Mesendoderm (in vitro differentiated cells): ENCODE measurements around the gene TAAR8.

Experiments
- DNase-seq: peaks from one replicate; pipeline ENCODE4 v3.0.0; 2013
- H2AK5ac ChIP-seq: 2 replicates; pipeline ENCODE4 v1.6.1; 2013; ENCODE audit warnings: low read length, inconsistent platforms
- H2BK120ac ChIP-seq: 2 replicates; pipeline ENCODE4 v1.6.1; 2013; ENCODE audit warnings: low read depth, mild to moderate bottlenecking, low read length, moderate library complexity, mixed read lengths
- H2BK15ac ChIP-seq: replicated peaks from 2 replicates; pipeline ENCODE4 v1.6.1; 2013; ENCODE audit warnings: low read depth, mild to moderate bottlenecking, moderate library complexity
- H2BK5ac ChIP-seq: 2 replicates; pipeline ENCODE4 v1.6.1; 2013; ENCODE audit warnings: low read length, inconsistent platforms
- H3K18ac ChIP-seq: 2 replicates; pipeline ENCODE4 v1.6.1; 2013; ENCODE audit warnings: mild to moderate bottlenecking, low read length, mixed read lengths
- H3K23ac ChIP-seq: one replicate; pipeline ENCODE4 v1.6.1; 2013; ENCODE audit warnings: low read length
- H3K27ac ChIP-seq: 2 replicates; pipeline ENCODE4 v1.5.1; 2013; ENCODE audit warnings: low read depth, mild to moderate bottlenecking, inconsistent platforms, low read length, moderate library complexity
- H3K27me3 ChIP-seq: 2 replicates; pipeline ENCODE4 v1.6.1; 2013; ENCODE audit warnings: low read length, control low read depth, mild to moderate bottlenecking, inconsistent platforms; ENCODE audit not compliant: insufficient read depth, poor library complexity
- H3K36me3 ChIP-seq: 2 replicates; pipeline ENCODE4 v1.6.1; 2013; ENCODE audit warnings: low read length, inconsistent platforms; ENCODE audit not compliant: control insufficient read depth, insufficient read depth
- H3K4ac ChIP-seq: one replicate; pipeline ENCODE4 v1.6.1; 2013; ENCODE audit warnings: low read depth, mild to moderate bottlenecking, low read length, moderate library complexity
- H3K4me1 ChIP-seq: 2 replicates; pipeline ENCODE4 v1.6.1; 2013; ENCODE audit warnings: low read depth, low read length, inconsistent platforms; ENCODE audit not compliant: control insufficient read depth
- H3K4me2 ChIP-seq: 2 replicates; pipeline ENCODE4 v1.6.1; 2013; ENCODE audit warnings: low read length
- H3K4me3 ChIP-seq: 2 replicates; pipeline ENCODE4 v1.5.1; 2013; ENCODE audit warnings: mild to moderate bottlenecking, low read length
- H3K56ac ChIP-seq: one replicate; pipeline ENCODE4 v1.6.1; 2013; ENCODE audit warnings: low read length
- H3K79me1 ChIP-seq: 2 replicates; pipeline ENCODE4 v1.6.1; 2013; ENCODE audit warnings: low read length, inconsistent platforms
- H3K79me2 ChIP-seq: 2 replicates; pipeline ENCODE4 v1.6.1; 2013; ENCODE audit warnings: mild to moderate bottlenecking, low read length; ENCODE audit not compliant: control insufficient read depth, insufficient read depth
- H3K9ac ChIP-seq: 2 replicates; pipeline ENCODE4 v1.6.1; 2013; ENCODE audit warnings: low read length, inconsistent platforms
- H4K5ac ChIP-seq: one replicate; pipeline ENCODE4 v1.6.1; 2013; ENCODE audit warnings: low read length
- H4K8ac ChIP-seq: one replicate; pipeline ENCODE4 v1.6.1; 2013; ENCODE audit warnings: low read depth, mild to moderate bottlenecking, control low read depth, low read length, moderate library complexity
- WGBS: extraction: QIAGEN DNeasy Blood & Tissue Kit; methylation state at CpG from one replicate; pipeline ENCODE4 v1.1.7; 2013; ENCODE audit warnings: low lambda C conversion rate, missing lambda C conversion rate; ENCODE audit not compliant: insufficient coverage; ENCODE audit errors: extremely low coverage; 5-methylcytosine and 5-hydroxymethylcytosine counted together

Gene TAAR8

DNA sequence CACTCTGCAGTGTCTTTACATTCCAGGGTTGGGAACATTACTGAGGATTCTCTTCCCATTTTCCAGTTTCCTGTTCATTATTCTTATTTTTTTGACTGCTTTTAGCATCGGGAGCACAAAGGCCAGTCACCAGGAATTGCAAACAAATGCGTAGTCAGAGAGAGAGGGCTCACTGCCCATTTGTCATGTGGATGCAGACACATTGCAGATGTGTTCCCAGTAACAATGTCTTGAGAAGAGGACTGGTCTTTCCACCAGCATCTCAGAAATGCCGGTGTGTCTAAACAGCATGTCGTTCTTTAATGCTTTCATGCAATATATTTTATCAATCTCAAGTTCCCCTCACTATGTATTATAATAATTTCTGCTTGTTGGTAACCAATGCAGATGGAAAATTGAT lies 16.7 kb downstream of the TAAR8 start:
- Histone ChIP-seq H3K4me3 (no peak overlapping the region), H3K79me2 (no peaks in the 10 kb centered on the region), H3K79me1 (no peaks in the 10 kb centered on the region), H2BK120ac (no peak overlapping the region), H3K27ac (no peak overlapping the region), H3K18ac (no peak overlapping the region), H2BK15ac (no peak overlapping the region), H4K8ac (no peak overlapping the region), H2AK5ac (no peak overlapping the region), H3K4me2 (no peak overlapping the region), H3K56ac (no peak overlapping the region), H3K27me3 (no peaks in the 10 kb centered on the region), H3K9ac (no peak overlapping the region), H3K4ac (no peak overlapping the region), H3K36me3 (no peaks in the 10 kb centered on the region), H3K4me1 (no peaks in the 10 kb centered on the region), H3K23ac (no peak overlapping the region), H2BK5ac (no peak overlapping the region), H4K5ac (no peak overlapping the region)
- WGBS = no CpG with 5 or more reads among the region's 4 CpGs
- DNase-seq = peak; percentile 4

DNA sequence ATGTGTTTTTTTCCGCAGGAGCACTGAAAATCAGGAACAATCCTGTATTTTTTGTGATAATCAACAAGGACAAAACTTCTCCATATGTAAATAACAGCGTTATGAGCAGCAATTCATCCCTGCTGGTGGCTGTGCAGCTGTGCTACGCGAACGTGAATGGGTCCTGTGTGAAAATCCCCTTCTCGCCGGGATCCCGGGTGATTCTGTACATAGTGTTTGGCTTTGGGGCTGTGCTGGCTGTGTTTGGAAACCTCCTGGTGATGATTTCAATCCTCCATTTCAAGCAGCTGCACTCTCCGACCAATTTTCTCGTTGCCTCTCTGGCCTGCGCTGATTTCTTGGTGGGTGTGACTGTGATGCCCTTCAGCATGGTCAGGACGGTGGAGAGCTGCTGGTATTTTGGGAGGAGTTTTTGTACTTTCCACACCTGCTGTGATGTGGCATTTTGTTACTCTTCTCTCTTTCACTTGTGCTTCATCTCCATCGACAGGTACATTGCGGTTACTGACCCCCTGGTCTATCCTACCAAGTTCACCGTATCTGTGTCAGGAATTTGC lies 17.8 kb downstream of the TAAR8 start, which contains the start of gene TAAR6:
Gene TAAR6 (plus strand): TSS at position 102 of the 557 bp plus-strand sequence. CDS start 0 bp downstream, at position 102.
- H3K79me2 ChIP-seq = no peaks in the 10 kb centered on the region

DNA sequence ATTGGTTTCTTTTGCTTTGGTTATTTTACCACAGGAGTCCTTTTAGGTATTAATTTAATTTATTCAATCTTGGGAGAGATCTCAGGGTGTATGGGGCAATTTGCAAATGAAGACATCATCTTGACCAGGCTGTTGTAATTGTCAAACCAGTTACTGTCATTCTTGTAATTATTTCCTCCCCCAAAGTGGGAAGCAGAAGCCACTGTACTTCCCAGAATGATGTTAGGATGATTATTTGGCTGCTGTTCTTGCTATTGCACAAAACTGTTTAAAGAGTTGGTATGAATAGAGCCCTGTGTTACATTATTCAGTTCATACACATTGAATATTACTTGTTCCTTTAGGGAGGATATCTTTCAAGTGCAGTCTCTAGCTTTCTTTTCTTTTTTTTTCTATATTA lies 19.3 kb downstream of the TAAR8 start:
- Histone ChIP-seq H2BK120ac (no peak overlapping the region), H3K4ac (no peak overlapping the region), H3K4me2 (no peak overlapping the region), H3K36me3 (no peaks in the 10 kb centered on the region), H3K79me1 (no peaks in the 10 kb centered on the region), H3K23ac (no peak overlapping the region), H4K8ac (no peak overlapping the region), H3K4me3 (no peak overlapping the region), H3K79me2 (no peaks in the 10 kb centered on the region), H3K4me1 (no peaks in the 10 kb centered on the region), H2BK5ac (no peak overlapping the region), H3K27me3 (no peaks in the 10 kb centered on the region), H3K9ac (no peak overlapping the region), H2BK15ac (no peak overlapping the region), H2AK5ac (no peak overlapping the region), H3K18ac (no peak overlapping the region), H3K27ac (no peak overlapping the region), H4K5ac (no peak overlapping the region), H3K56ac (no peak overlapping the region)
- no peak for DNase-seq

More for the DNA sequence above, 17.8 kb downstream of the TAAR8 start, which contains the start of gene TAAR6:
- Histone ChIP-seq H3K4me2 (no peak within 1 kb of the TSS), H3K27me3 (no peaks in the 10 kb centered on the region), H3K4me3 (no peak within 1 kb of the TSS), H3K56ac (no peak within 1 kb of the TSS), H3K9ac (no peak within 1 kb of the TSS), H4K5ac (no peak within 1 kb of the TSS), H3K27ac (no peak within 1 kb of the TSS), H2BK120ac (no peak within 1 kb of the TSS), H3K79me1 (no peaks in the 10 kb centered on the region), H2AK5ac (no peak within 1 kb of the TSS), H3K23ac (no peak within 1 kb of the TSS), H2BK15ac (no peak within 1 kb of the TSS), H3K4me1 (no peaks in the 10 kb centered on the region), H3K36me3 (no peaks in the 10 kb centered on the region), H3K18ac (no peak within 1 kb of the TSS), H4K8ac (no peak within 1 kb of the TSS), H3K4ac (no peak within 1 kb of the TSS), H2BK5ac (no peak within 1 kb of the TSS)
- no peak for DNase-seq
- no CpG with 5 or more reads among the region's 15 CpGs for WGBS

DNA sequence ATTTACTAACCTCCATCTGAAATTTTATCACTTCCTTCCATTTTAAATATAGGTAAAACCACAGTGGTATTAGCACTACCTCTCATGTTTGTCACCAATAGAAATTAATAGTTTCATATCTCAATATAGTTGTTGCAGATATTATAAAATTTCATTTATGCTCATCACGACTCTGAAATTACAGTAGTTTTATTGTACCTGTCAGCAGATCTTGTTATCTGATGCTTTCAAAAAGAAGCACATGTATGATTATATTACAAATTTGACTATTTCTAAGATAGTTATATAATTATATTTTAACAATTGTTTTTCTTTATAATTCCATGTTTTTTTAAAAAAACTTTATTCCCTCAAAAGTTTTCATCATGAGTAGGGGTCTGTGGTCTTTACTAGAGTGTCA lies 32.2 kb downstream of the TAAR8 start:
- Histone ChIP-seq H3K4me2 (no peak overlapping the region), H3K27ac (no peak overlapping the region), H3K23ac (no peak overlapping the region), H3K79me2 (no peaks in the 10 kb centered on the region), H3K36me3 (no peaks in the 10 kb centered on the region), H3K9ac (no peak overlapping the region), H2AK5ac (no peak overlapping the region), H2BK120ac (no peak overlapping the region), H2BK15ac (no peak overlapping the region), H3K18ac (no peak overlapping the region), H3K4ac (no peak overlapping the region), H3K56ac (no peak overlapping the region), H3K27me3 (no peaks in the 10 kb centered on the region), H4K8ac (no peak overlapping the region), H4K5ac (no peak overlapping the region), H3K4me3 (no peak overlapping the region), H3K79me1 (no peaks in the 10 kb centered on the region), H2BK5ac (no peak overlapping the region), H3K4me1 (no peaks in the 10 kb centered on the region)
- WGBS = no CpG with 5 or more reads among the region's 1 CpG
- no peak for DNase-seq

DNA sequence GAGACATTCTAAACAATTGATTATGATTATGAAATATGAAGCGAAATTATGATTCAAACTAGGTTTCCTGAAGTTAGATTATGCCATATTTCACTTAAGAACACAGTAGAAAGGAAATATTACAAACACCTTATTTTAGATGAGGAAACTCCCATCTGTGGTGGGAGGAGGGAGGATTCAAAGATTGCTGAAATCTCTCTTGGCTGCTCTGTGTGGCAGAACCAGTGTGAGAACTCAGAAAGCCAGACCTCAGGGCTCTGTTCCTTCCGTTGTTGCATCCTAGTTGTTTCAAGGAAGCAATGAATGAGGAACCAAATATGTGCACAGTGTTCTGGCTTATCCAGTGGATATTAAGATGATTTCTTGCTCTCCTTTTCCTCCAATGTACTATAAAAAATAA lies 35.0 kb downstream of the TAAR8 start:
- H3K18ac ChIP-seq = no peak overlapping the region
- no peaks in the 10 kb centered on the region for H3K36me3 ChIP-seq
- no peak overlapping the region for H3K4me3 ChIP-seq
- no peak overlapping the region for H3K27ac ChIP-seq
- no peaks in the 10 kb centered on the region for H3K4me1 ChIP-seq
- no peak overlapping the region for H3K56ac ChIP-seq
- H3K9ac ChIP-seq = no peak overlapping the region
- no peak for DNase-seq
- no peaks in the 10 kb centered on the region for H3K27me3 ChIP-seq
- H3K23ac ChIP-seq = no peak overlapping the region
- H3K4ac ChIP-seq = no peak overlapping the region
- H2BK120ac ChIP-seq = no peak overlapping the region
- no CpG with 5 or more reads among the region's 2 CpGs for WGBS
- H2BK5ac ChIP-seq = no peak overlapping the region
- H3K4me2 ChIP-seq = no peak overlapping the region
- no peak overlapping the region for H2BK15ac ChIP-seq
- H3K79me1 ChIP-seq = no peaks in the 10 kb centered on the region
- H3K79me2 ChIP-seq = no peaks in the 10 kb centered on the region
- H4K5ac ChIP-seq = no peak overlapping the region
- H2AK5ac ChIP-seq = no peak overlapping the region
- H4K8ac ChIP-seq = no peak overlapping the region

DNA sequence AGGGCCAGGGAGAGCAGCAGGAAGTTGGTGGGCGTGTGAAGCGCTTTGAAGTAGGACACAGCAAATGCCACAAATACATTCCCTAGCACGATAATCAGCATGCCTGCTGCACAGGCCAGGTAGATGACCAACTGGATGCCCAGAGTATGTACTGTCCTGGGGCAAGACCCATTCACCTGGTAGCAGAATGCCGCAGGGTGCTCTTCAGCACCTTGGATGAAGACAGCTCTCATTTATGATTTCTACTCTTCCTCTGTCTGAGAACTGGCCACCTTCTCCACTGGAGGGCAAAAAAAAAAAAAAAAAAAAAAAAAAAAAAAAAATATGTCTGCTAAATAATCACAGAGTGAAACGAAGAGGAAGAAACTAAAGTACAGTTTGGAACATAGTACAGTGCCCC lies 37.0 kb downstream of the TAAR8 start, which contains the start of gene TAAR5:
Gene TAAR5 (minus strand): TSS at position 288 of the 400 bp plus-strand sequence. CDS start 55 bp downstream, at position 233.
- no peak within 1 kb of the TSS for H3K23ac ChIP-seq
- no CpG with 5 or more reads among the region's 5 CpGs for WGBS
- no peak within 1 kb of the TSS for H2BK15ac ChIP-seq
- no peak within 1 kb of the TSS for H3K56ac ChIP-seq
- no peak within 1 kb of the TSS for H3K4me2 ChIP-seq
- no peak within 1 kb of the TSS for H2BK120ac ChIP-seq
- H3K4ac ChIP-seq = no peak within 1 kb of the TSS
- H3K4me1 ChIP-seq = no peaks in the 10 kb centered on the region
- H3K27ac ChIP-seq = no peak within 1 kb of the TSS
- H3K18ac ChIP-seq = no peak within 1 kb of the TSS
- no peak within 1 kb of the TSS for H3K4me3 ChIP-seq
- no peak within 1 kb of the TSS for H2BK5ac ChIP-seq
- no peak within 1 kb of the TSS for H3K9ac ChIP-seq
- no peaks in the 10 kb centered on the region for H3K27me3 ChIP-seq
- H3K79me2 ChIP-seq = no peaks in the 10 kb centered on the region
- no peak for DNase-seq
- H3K36me3 ChIP-seq = no peaks in the 10 kb centered on the region
- H3K79me1 ChIP-seq = no peaks in the 10 kb centered on the region
- no peak within 1 kb of the TSS for H2AK5ac ChIP-seq
- H4K8ac ChIP-seq = no peak within 1 kb of the TSS
- H4K5ac ChIP-seq = no peak within 1 kb of the TSS
